Caki2 (cell line): Measurements from ENCODE around the gene TIMM17A. TPM values are rescaled to one million over a fixed set of nuclear protein-coding genes. Genes with fewer than 3 reads are reported as not detected.
A peak's percentile ranks its signal among the peaks of the same experiment; 100 is the strongest.
"Not testable (repeated sequence)": the region's sequence is repeated elsewhere in the genome, so short reads cannot be mapped to it uniquely, and the experiment has no call there.

ENCODE experiments used
- DNase-seq: peaks from one replicate; pipeline ENCODE4 v3.0.0-alpha.2; 2015; ENCODE audit warnings: low read depth
- in situ Hi-C: cut with HindIII; loops from 2 replicates; pipeline ENCODE4 v1.10.0; 2016; ENCODE audit warnings: low sequenced_read_pairs, low pct_unique_long_range_greater_than_20kb, mixed read lengths
- total RNA-seq: library from RNA; depleted of rRNA; stranded (reverse); fragments of >200 nt; shearing (Covaris generic); gene quantifications from 2 replicates; pipeline ENCODE4 v1.2.3, GENCODE V29; 2014; ENCODE audit warnings: low replicate concordance

Gene TIMM17A
- total RNA-seq, 1 experiment from 2014 or later: 56.4 TPM

DNA sequence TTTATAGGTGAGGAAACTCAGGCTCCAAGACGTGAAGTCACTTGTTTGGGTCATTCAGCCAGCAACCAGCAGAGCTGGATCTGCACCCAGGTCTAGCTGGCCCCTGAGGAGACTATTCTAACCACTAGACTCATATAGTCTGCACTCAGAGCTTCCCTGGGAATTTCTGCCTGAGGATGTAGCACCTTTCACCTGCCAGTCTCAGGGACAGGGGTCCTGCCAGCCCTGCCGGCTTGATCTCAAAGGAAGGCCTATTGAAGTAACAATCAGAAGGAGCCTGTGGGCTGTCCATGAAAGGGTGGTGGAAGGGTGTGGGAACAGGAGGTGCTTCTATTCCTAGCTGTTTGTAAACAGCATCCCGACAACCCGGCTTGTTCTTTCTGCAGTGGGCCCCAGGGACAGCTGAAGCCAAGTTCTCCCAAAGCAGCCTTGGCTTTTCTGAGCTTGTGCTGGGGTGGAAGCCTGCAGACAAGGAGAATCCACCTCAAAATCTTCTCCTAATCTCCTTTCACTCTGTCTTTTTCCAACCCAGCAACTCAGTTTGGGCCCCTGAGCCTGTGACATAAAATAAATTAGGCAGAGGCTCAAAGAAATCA, 16.8 kb upstream of the TIMM17A start:
- in situ Hi-C loops: no loop called here
- DNase-seq: no peak

DNA sequence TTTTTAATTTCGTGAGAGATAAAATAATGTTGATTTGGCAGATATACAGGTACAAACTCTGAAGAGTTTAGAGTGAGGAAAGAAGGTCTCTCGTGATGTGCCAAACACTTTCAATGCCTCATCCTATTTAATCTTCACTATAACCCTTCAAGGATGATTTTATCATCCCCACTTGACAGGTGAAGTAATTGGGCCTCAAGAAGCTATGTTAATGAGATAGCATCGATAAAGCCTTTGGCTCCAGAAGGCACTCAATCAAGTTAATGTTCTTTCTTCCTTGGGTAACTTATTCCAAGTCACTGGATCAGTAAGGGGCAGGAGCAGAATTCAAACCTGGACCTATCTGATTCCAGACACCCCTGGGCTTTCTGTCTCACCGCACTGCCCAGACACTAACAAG, 16.2 kb upstream of the TIMM17A start:
- in situ Hi-C loops: no loop called here
- DNase-seq: no peak

DNA sequence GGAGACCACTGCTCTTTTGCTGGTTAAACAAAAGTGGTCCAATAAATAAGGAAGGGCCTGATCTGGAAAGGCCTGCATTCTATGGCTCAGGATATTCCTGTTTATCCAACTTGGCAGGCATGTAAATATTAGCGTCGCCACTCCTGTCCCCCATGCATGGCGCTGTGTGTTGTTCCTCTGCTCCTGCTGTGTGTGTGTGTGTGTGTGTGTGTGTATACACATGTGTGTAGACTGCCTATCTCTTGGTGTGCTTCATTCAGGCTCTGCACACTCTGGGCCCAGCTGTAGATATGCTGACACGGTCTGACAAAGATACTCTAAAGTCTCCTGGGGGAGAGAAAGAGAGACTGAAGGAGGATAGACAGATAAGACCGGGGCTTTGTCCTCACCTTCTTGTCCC, 15.7 kb upstream of the TIMM17A start:
- no peak for DNase-seq
- in situ Hi-C loops: no loop called here

DNA sequence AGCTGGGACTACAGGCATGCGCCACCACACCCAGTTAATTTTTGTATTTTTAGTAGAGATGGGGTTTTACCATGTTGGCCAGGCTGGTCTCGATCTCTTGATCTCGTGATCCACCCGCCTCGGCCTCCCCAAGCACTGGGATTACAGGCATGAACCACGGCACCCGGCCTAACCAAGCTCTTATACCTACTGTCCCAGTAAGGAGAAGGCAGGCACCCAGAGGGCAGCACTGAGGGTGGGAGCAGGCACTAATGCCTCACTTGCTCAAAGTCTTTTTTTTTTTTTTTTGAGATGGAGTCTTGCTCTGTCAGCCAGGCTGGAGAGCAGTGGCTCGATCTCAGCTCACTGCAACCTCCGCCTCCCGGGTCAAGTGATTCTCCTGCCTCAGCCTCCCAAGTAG, 15.0 kb upstream of the TIMM17A start:
- DNase-seq, in situ Hi-C loops: not testable (repeated sequence)

DNA sequence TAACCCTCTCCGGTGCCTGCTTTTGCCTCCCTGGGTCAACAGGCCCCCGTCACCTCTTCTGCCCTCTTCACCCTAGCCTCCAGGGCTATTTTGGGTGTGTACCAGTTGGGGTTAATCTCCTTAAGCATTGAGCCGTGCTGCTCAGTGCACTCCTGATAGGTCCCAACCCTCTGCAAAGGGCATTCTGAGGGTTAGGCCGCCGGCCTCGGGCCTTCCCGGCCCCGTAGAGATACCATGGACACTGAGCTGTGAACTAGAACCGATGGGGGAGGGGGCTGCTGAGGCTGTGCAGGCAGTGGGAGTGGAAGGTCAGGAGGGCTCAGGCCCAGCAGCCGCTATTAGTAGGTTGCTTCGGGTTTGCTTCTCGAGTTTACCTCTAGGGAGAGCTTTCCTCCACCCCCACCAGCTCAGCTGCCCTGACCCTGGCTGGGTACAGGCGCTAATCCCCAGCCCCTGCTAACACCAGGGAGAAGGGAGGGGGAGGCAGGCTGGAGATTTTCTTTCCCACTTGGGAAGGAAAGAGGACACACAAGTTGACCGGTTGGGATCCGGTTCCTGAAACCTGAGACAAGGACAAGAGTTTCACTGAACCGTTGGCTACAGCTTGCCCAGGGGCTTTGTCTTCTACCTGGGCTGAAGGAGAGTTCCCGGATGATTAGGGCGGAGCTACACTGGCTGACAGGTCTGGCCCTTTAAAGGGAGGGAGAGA, 13.7 kb upstream of the TIMM17A start:
- in situ Hi-C loops: no loop called here
- no peak for DNase-seq

DNA sequence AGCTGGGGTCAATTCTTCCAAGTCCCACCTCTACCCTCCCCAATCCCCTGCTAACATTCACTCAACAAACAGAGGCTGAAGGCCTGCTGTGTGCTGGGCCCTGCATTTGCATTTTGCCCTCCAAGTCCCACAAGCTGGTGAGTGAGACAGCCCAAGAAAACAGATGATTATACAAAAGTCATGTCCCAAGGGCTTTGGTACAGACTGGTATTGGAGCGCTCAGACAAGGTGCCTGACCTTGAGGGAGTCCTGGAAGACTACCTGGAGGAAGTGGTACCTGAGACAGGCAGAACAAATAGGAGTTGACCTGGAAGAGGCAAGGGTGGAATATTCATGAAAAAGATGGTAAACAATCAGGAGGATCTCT, 13.2 kb upstream of the TIMM17A start:
- no peak for DNase-seq
- in situ Hi-C loops: no loop called here

- no peak for DNase-seq
These were observed 11.3 kb upstream of the TIMM17A start for GRCh38 chr1:201944002-201944401.

GRCh38 chr1:201944639-201945038, 10.7 kb upstream of the TIMM17A start:
- in situ Hi-C loops: no loop called here
- no peak for DNase-seq

More at GRCh38 chr1:201944002-201944401, 11.3 kb upstream of the TIMM17A start:
- in situ Hi-C loops: no loop called here

DNA sequence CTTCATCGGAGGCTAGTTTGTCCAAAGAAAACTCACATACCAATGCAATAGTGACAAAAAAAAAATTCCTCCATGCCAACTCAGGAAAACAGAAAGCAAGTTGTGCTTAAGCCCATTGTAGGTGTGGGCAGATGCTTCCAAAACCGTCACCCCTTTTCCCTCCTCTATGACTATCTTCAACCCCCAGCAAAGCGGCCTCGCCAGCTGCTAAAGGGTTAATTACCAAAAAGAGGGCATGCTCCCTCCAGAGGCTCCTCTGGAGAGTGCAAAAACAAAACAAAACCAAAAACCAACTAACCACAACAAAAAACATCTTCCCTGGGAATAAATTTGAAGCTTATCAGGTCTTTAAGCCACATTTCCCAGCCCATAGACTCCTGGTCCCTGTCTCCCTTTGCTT, 10.1 kb upstream of the TIMM17A start:
- in situ Hi-C loops: no loop called here
- DNase-seq: no peak

- in situ Hi-C loops: no loop called here
- DNase-seq: no peak
These were observed 9.5 kb upstream of the TIMM17A start for GRCh38 chr1:201945863-201946223.

- no peak for DNase-seq
- in situ Hi-C loops: no loop called here
These were observed 8.9 kb upstream of the TIMM17A start, which contains the start of gene LMOD1 for GRCh38 chr1:201946224-201946908. TSS of gene LMOD1 (minus strand) at chr1:201946548. CDS start at chr1:201946340, 208 bp downstream.

- in situ Hi-C loops: no loop called here
- DNase-seq: no peak
These were observed 7.7 kb upstream of the TIMM17A start for GRCh38 chr1:201947697-201948008.

DNA sequence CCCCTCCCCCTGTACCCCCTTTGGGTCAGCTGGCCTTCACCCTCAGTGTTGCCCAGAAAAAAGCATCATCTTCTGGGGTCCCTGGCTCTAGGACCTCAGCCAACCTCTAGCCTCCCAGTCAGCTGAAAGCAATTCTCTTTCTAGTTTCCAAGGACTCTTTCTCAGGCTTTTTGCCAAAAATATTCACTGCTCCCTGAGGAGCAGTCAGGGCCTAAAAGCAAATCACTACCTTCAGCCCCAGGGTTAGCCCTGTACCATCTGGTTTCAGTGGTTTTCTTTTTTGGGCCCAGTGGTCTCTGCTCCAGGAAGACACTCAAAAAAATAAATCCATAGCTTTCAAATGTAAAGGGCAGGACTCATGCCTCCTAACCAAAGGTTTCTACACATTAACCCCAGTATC, 5.8 kb upstream of the TIMM17A start:
- in situ Hi-C loops: no loop called here
- no peak for DNase-seq

DNA sequence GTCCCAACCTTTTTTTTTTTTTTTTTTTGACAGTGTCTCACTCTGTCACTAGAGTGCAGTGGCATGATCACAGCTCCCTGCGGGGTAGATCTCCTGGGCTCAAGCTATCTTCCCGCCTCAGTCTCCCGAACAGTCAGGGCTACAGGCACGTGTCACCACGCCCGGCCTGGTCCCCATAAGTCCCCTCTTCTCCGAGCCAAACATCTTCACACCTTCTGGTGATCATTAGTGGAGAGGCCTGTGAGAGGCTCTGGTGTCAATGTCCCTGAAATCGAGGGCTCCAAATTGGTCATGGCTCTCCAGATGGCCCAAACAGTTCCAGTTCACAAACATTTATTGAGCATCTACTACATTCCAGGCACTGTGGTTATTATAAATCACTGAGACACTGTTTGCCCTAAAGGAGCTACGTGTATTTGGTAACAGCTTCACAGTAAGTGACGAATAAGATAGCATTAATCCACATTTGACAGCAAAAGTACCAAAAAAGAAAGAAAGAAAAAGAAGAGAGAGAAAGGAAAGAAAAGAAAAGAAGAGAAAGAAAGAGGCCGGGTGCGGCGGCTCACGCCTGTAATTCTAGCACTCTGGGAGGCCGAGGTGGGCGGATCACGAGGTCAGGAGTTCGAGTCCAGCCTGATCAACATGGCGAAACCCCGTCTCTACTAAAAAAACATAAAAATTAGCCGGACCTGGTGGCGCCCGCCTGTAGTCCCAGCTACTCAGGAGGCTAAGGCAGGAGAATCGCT, 867 bp upstream of the TIMM17A start:
- in situ Hi-C loops: no loop called here

GRCh38 chr1:201955729-201956143, 433 bp downstream of the TIMM17A start:
- no peak for DNase-seq
- in situ Hi-C loops: no loop called here

More for the DNA sequence above, 867 bp upstream of the TIMM17A start:
- DNase-seq: peak; percentile 7

GRCh38 chr1:201958348-201958747, 3.0 kb downstream of the TIMM17A start:
- in situ Hi-C loops: no loop called here
- DNase-seq: no peak

DNA sequence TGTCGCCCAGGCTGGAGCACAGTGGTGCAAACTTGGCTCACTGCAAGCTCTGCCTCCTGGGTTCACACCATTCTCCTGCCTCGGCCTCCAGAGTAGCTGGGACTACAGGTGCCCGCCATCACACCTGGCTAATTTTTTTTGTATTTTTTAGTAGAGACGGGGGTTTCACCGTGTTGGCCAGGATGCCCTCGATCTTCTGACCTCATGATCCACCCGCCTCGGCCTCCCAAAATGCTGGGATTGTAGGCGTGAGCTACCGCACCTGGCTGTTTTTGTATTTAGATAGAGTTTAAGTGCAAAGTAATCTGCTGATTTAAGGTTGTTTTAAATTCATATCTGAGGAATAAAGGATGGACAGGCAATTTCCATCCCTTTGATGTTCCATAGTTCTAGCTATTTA, 7.1 kb downstream of the TIMM17A start:
- DNase-seq, in situ Hi-C loops: not testable (repeated sequence)

- in situ Hi-C loops: no loop called here
These were observed 9.0 kb downstream of the TIMM17A start for GRCh38 chr1:201964261-201964660.

GRCh38 chr1:201966171-201966570, 10.9 kb downstream of the TIMM17A start:
- peak; percentile 67 for DNase-seq
- in situ Hi-C loops: no loop called here

More at GRCh38 chr1:201964261-201964660, 9.0 kb downstream of the TIMM17A start:
- no peak for DNase-seq
